ENCODE results near the gene HBEGF.
"Not testable (repeated sequence)": the region's sequence is repeated elsewhere in the genome, so short reads cannot be mapped to it uniquely, and the experiment has no call there.

DNA sequence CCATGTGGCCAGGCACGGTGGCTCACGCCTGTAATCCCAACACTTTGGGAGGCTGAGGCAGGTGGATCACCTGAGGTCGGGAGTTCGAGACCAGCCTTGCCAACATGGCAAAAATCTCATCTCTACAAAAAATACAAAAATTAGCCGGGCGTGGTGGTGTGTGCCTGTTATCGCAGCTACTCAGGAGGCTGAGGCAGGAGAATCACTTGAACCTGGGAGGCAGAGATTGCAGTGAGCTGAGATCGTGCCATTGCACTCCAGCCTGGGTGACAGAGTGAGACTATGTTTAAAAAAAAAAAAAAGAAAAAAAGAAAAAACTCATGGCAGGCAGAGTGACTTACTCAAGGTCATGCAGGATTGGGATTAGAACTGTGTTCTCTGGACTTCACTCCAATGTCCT lies 2.6 kb downstream of the HBEGF start:
- TF ChIP-seq EZH2phosphoT487 (IDR thresholded peaks at IDR 0.05; ENCODE audit: low read depth); CTCF (IDR thresholded peaks at IDR 0.05; ENCODE audit: low read depth, low read length): not testable (repeated sequence)

Data from OCI-LY3 (cell line).